Neural cell (in vitro differentiated cells): ENCODE data around the gene STAT4. TPM values are rescaled to one million over a fixed set of nuclear protein-coding genes. Genes with fewer than 3 reads are reported as not detected.
A peak's percentile ranks its signal among the peaks of the same experiment; 100 is the strongest.

Experiments
- H2AFZ ChIP-seq: fragments of 200-600, 300-800 bp; sonication (generic), shearing (Covaris generic); 2 replicates; pipeline ENCODE4 v1.6.0; 2014; ENCODE audit warnings: low read depth, mild to moderate bottlenecking, antibody characterized with exemption, low read length, moderate library complexity
- H3F3A ChIP-seq: fragments of 200-600 bp; shearing (Covaris generic); 2 replicates; pipeline ENCODE4 v1.6.1; 2016; ENCODE audit warnings: mild to moderate bottlenecking, moderate library complexity, mixed read lengths, antibody characterized with exemption, low read length; ENCODE audit not compliant: insufficient read depth, poor library complexity, severe bottlenecking
- H3K27ac ChIP-seq: fragments of 200-600, 300-800 bp; sonication (generic), shearing (Covaris generic); 2 replicates; pipeline ENCODE4 v1.5.1; 2014; ENCODE audit warnings: mild to moderate bottlenecking, low read length, moderate library complexity
- H3K27me3 ChIP-seq: fragments of 300-800, 200-600 bp; sonication (generic), shearing (Covaris generic); 2 replicates; pipeline ENCODE4 v1.6.0; 2014; ENCODE audit warnings: mild to moderate bottlenecking, low read depth, low read length, moderate library complexity; ENCODE audit not compliant: insufficient read depth
- H3K36me3 ChIP-seq: fragments of 300-800, 200-600 bp; sonication (generic), shearing (Covaris generic); 2 replicates; pipeline ENCODE4 v1.5.1; 2014; ENCODE audit warnings: mild to moderate bottlenecking, antibody characterized with exemption, low read length, moderate library complexity; ENCODE audit not compliant: insufficient read depth
- H3K4me2 ChIP-seq: fragments of 300-800, 200-600 bp; sonication (generic), shearing (Covaris generic); 2 replicates; pipeline ENCODE4 v1.6.0; 2014; ENCODE audit warnings: mild to moderate bottlenecking, low read length
- H3K4me3 ChIP-seq: fragments of 300-800, 200-600 bp; sonication (generic), shearing (Covaris generic); 2 replicates; pipeline ENCODE4 v1.5.1; 2014; ENCODE audit warnings: mild to moderate bottlenecking, low read length, moderate library complexity
- H3K79me2 ChIP-seq: fragments of 200-600 bp; shearing (Covaris generic); replicated peaks from 2 replicates; pipeline ENCODE4 v1.6.0; 2014; ENCODE audit warnings: mild to moderate bottlenecking, low read length, moderate library complexity; ENCODE audit not compliant: insufficient read depth
- H3K9ac ChIP-seq: fragments of 300-800, 200-600 bp; sonication (generic), shearing (Covaris generic); 2 replicates; pipeline ENCODE4 v1.6.1; 2016; ENCODE audit warnings: mild to moderate bottlenecking, low read length, mixed read lengths
- H3K9me2 ChIP-seq: fragments of 200-600 bp; shearing (Covaris generic); 2 replicates; pipeline ENCODE4 v1.6.1; 2016; ENCODE audit warnings: mild to moderate bottlenecking, low read length, mixed read lengths; ENCODE audit not compliant: insufficient read depth
- H3K9me3 ChIP-seq: fragments of 200-600, 300-800 bp; sonication (generic), shearing (Covaris generic); 2 replicates; pipeline ENCODE4 v1.6.1; 2016; ENCODE audit warnings: mild to moderate bottlenecking, mixed run types, low read length, moderate library complexity, mixed read lengths
- H4K20me1 ChIP-seq: fragments of 200-600 bp; shearing (Covaris generic); 2 replicates; pipeline ENCODE4 v1.6.1; 2016; ENCODE audit warnings: mild to moderate bottlenecking, mixed run types; ENCODE audit not compliant: insufficient read depth
- EP300 ChIP-seq: fragments of 450-650 bp; conservative IDR thresholded peaks from 2 replicates; pipeline ENCODE4 v1.6.1; 2014; ENCODE audit warnings: antibody characterized with exemption, mild to moderate bottlenecking, moderate library complexity; ENCODE audit not compliant: poor library complexity, severe bottlenecking
- EZH2 ChIP-seq: fragments of 200-600, 300-800 bp; shearing (Covaris generic), sonication (generic); IDR thresholded peaks from 2 replicates; pipeline ENCODE4 v1.6.1; 2014; ENCODE audit warnings: antibody characterized with exemption, low read length, borderline replicate concordance, mild to moderate bottlenecking; ENCODE audit not compliant: insufficient read depth, poor library complexity, severe bottlenecking
- MXI1 ChIP-seq: fragments of 450-650 bp; conservative IDR thresholded peaks from 2 replicates; pipeline ENCODE4 v1.6.1; 2014; ENCODE audit warnings: antibody characterized with exemption, mild to moderate bottlenecking; ENCODE audit not compliant: poor library complexity, severe bottlenecking
- POLR2AphosphoS5 ChIP-seq: IDR thresholded peaks from 2 replicates; pipeline ENCODE4 v1.6.1; 2012
- RAD21 ChIP-seq: fragments of 450-650 bp; conservative IDR thresholded peaks from 2 replicates; pipeline ENCODE4 v1.6.1; 2014; ENCODE audit warnings: antibody characterized with exemption, mild to moderate bottlenecking, moderate library complexity
- SMC3 ChIP-seq: fragments of 450-650 bp; conservative IDR thresholded peaks from 2 replicates; pipeline ENCODE4 v1.6.1; 2014; ENCODE audit warnings: antibody characterized with exemption, mild to moderate bottlenecking, moderate library complexity; ENCODE audit not compliant: poor library complexity
- TAF1 ChIP-seq: IDR thresholded peaks from 2 replicates; pipeline ENCODE4 v1.6.1; 2012; ENCODE audit warnings: low read depth
- polyA plus RNA-seq: library from polyadenylated mRNA; depleted of rRNA; stranded (reverse); fragments of >200 nt; gene quantifications from 2 replicates; pipeline ENCODE4 v1.2.3, GENCODE V29; 2014
- TF ChIP-seq, protein P1 (sequence below): IDR thresholded peaks from 2 replicates; pipeline ENCODE4 v1.6.1; 2012; ENCODE audit warnings: borderline replicate concordance
- TF ChIP-seq, protein P2 (sequence below): fragments of 450-650 bp; IDR thresholded peaks from 2 replicates; pipeline ENCODE4 v1.5.1; 2014; ENCODE audit warnings: antibody characterized with exemption, mild to moderate bottlenecking, moderate library complexity; ENCODE audit not compliant: poor library complexity, severe bottlenecking

The STAT4 gene
- polyA plus RNA-seq, 1 donor from 2014 or later = 3.7 TPM

- no peaks in the 10 kb centered on the region for H4K20me1 ChIP-seq
- peaks cover 7% of the 10 kb centered on the region for H3K27me3 ChIP-seq
- TF ChIP-seq, protein P1, sequence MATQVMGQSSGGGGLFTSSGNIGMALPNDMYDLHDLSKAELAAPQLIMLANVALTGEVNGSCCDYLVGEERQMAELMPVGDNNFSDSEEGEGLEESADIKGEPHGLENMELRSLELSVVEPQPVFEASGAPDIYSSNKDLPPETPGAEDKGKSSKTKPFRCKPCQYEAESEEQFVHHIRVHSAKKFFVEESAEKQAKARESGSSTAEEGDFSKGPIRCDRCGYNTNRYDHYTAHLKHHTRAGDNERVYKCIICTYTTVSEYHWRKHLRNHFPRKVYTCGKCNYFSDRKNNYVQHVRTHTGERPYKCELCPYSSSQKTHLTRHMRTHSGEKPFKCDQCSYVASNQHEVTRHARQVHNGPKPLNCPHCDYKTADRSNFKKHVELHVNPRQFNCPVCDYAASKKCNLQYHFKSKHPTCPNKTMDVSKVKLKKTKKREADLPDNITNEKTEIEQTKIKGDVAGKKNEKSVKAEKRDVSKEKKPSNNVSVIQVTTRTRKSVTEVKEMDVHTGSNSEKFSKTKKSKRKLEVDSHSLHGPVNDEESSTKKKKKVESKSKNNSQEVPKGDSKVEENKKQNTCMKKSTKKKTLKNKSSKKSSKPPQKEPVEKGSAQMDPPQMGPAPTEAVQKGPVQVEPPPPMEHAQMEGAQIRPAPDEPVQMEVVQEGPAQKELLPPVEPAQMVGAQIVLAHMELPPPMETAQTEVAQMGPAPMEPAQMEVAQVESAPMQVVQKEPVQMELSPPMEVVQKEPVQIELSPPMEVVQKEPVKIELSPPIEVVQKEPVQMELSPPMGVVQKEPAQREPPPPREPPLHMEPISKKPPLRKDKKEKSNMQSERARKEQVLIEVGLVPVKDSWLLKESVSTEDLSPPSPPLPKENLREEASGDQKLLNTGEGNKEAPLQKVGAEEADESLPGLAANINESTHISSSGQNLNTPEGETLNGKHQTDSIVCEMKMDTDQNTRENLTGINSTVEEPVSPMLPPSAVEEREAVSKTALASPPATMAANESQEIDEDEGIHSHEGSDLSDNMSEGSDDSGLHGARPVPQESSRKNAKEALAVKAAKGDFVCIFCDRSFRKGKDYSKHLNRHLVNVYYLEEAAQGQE = no peak
- no peak for TF ChIP-seq POLR2AphosphoS5
- no peak for TF ChIP-seq TAF1
- TF ChIP-seq, protein P2, sequence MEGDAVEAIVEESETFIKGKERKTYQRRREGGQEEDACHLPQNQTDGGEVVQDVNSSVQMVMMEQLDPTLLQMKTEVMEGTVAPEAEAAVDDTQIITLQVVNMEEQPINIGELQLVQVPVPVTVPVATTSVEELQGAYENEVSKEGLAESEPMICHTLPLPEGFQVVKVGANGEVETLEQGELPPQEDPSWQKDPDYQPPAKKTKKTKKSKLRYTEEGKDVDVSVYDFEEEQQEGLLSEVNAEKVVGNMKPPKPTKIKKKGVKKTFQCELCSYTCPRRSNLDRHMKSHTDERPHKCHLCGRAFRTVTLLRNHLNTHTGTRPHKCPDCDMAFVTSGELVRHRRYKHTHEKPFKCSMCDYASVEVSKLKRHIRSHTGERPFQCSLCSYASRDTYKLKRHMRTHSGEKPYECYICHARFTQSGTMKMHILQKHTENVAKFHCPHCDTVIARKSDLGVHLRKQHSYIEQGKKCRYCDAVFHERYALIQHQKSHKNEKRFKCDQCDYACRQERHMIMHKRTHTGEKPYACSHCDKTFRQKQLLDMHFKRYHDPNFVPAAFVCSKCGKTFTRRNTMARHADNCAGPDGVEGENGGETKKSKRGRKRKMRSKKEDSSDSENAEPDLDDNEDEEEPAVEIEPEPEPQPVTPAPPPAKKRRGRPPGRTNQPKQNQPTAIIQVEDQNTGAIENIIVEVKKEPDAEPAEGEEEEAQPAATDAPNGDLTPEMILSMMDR = no peak
- TF ChIP-seq RAD21 = no peak
- no peak for TF ChIP-seq MXI1
- TF ChIP-seq SMC3 = no peak
- TF ChIP-seq EZH2 = no peak
- no peak for TF ChIP-seq EP300
- H3F3A ChIP-seq = no peaks in the 10 kb centered on the region
- no peak overlapping the region for H3K27ac ChIP-seq
- no peaks in the 10 kb centered on the region for H3K79me2 ChIP-seq
- H3K9me2 ChIP-seq = no peaks in the 10 kb centered on the region
- H3K9me3 ChIP-seq = no peaks in the 10 kb centered on the region
- no peaks in the 10 kb centered on the region for H3K36me3 ChIP-seq
- no peak overlapping the region for H3K4me2 ChIP-seq
- no peak overlapping the region for H3K4me3 ChIP-seq
- no peak overlapping the region for H3K9ac ChIP-seq
- H2AFZ ChIP-seq = no peak overlapping the region
Observed at GRCh38 chr2:191015239-191015638, 135.6 kb downstream of the STAT4 start.

DNA sequence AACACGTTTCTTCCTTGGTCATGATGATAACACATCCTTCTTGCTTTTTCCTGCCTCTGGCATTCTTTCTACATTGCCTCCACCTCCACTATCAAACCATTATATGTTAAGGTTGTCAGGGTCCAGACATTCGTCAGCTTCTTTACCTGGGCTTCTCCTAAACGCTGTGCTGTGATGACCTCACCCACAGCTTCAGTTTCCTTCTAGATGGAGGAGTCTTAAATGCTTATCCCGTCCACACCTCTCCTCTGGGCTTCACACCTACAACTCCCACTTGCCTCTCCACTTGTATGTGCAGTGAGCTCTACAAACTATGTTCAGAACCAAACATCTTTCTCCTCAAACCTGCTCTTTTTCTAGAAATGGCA lies 136.2 kb downstream of the STAT4 start:
- no peaks in the 10 kb centered on the region for H3K79me2 ChIP-seq
- no peaks in the 10 kb centered on the region for H4K20me1 ChIP-seq
- H3K9me2 ChIP-seq = no peaks in the 10 kb centered on the region
- H3K36me3 ChIP-seq = no peaks in the 10 kb centered on the region
- H3K4me2 ChIP-seq = peak overlapping the region; percentile 87
- no peak for TF ChIP-seq TAF1
- H3K27me3 ChIP-seq = peaks cover 7% of the 10 kb centered on the region
- peak overlapping the region; percentile 65 for H3K9ac ChIP-seq
- H3F3A ChIP-seq = no peaks in the 10 kb centered on the region
- H3K9me3 ChIP-seq = no peaks in the 10 kb centered on the region
- peak overlapping the region; percentile 96 for H3K4me3 ChIP-seq
- peak overlapping the region; percentile 45 for H3K27ac ChIP-seq
- H2AFZ ChIP-seq = peak overlapping the region; percentile 94
